Epithelial cell of esophagus (primary cell): Measurements from ENCODE around the gene TDRD3.

Experiments used
- DNase-seq: peaks from one replicate; pipeline ENCODE4 v3.0.0; 2010; ENCODE audit warnings: low read depth
- H3K4me3 ChIP-seq: 2 replicates; pipeline ENCODE4 v1.5.1; 2011; ENCODE audit warnings: mild to moderate bottlenecking, low read length, control low read depth
- CTCF ChIP-seq: IDR thresholded peaks from 2 replicates; pipeline ENCODE4 v1.5.1; 2011; ENCODE audit warnings: low read depth, mild to moderate bottlenecking, low read length, control low read depth, inconsistent platforms; ENCODE audit not compliant: insufficient read depth; ENCODE audit errors: missing control alignments

The TDRD3 gene

DNA sequence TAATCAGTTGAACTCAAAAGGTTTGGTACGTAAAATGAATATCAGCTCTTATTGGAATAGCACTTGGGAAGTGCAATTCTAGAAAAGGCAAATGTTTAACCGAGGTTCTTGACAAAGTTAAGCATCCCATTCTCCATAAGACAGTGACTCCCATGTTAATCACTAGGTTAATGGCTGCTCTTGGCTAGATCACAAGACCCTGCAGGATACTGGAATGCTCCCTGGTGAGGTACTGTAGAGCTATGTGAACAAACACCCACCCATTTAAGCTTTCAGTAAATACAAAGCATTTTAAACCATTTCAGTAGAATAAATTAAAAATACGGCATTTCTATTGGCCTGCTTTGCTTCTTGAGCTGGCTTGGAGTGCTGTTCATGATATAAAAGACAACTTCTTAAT is 56.5 kb downstream of the TDRD3 start:
- no peak overlapping the region for H3K4me3 ChIP-seq
- TF ChIP-seq CTCF = no peak
- DNase-seq = peak; percentile 11

- H3K4me3 ChIP-seq = no peak overlapping the region
- DNase-seq = no peak
- TF ChIP-seq CTCF = no peak
Observed at GRCh38 chr13:60454425-60454824, 57.4 kb downstream of the TDRD3 start.

- no peak for DNase-seq
- H3K4me3 ChIP-seq = no peak overlapping the region
- TF ChIP-seq CTCF = no peak
Observed at GRCh38 chr13:60463787-60464186, 66.8 kb downstream of the TDRD3 start.

- H3K4me3 ChIP-seq = no peak overlapping the region
- no peak for TF ChIP-seq CTCF
- DNase-seq = no peak
Observed at GRCh38 chr13:60467098-60467497, 70.1 kb downstream of the TDRD3 start.

- no peak overlapping the region for H3K4me3 ChIP-seq
- no peak for DNase-seq
- no peak for TF ChIP-seq CTCF
Observed at GRCh38 chr13:60479273-60479672, 82.3 kb downstream of the TDRD3 start.

DNA sequence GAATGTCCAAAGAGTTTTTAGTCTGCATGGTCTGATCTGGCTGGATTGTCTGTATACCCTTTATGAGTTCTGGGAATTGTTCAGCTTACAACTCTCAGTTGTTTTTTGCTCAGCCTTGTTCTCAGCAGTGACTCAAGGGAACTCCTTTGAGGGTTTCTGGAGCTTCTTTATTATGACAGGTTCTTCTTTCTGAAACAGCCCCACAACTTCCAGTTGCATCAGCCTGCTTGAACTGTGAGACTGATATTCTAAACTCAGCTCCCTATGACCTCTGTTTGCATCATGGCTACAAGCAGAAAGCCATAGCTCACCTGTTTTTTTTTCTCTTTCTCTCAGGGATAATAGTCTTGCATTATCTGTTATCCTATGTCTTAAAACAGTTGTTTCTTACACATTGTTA is 85.0 kb downstream of the TDRD3 start:
- peak; percentile 17 for DNase-seq
- no peak overlapping the region for H3K4me3 ChIP-seq
- no peak for TF ChIP-seq CTCF

DNA sequence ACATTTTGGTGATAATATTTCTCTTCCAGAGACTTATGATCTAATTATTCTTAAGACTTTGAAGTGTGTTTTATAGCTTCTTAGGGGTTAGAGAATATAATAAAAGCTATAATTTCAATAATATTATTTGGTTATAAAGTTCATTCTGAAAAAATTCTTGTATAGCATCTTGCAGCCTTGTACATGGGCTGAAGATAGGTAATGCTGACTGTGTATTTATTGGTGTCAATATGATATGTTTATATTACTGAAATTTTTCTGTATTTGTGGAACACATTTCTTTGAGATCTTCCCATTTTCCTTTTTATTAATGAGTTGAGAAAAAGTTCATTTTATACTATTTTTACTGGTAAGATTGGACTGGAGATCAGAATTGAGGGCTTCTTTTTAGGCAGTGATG is 87.8 kb downstream of the TDRD3 start:
- DNase-seq = no peak
- TF ChIP-seq CTCF = no peak
- H3K4me3 ChIP-seq = no peak overlapping the region
